HepG2 (cell line): ENCODE results near the gene GAREM1. TPM values are rescaled to one million over a fixed set of nuclear protein-coding genes. Genes with fewer than 3 reads are reported as not detected.
A peak's percentile ranks its signal among the peaks of the same experiment; 100 is the strongest.

Source experiments
- BRCA1 ChIP-seq: sonication (generic); formaldehyde crosslinking; IDR thresholded peaks from 2 replicates; pipeline ENCODE4 v1.4.0; 2020; ENCODE audit warnings: missing genetic modification reagents
- CBFB ChIP-seq: sonication (generic); formaldehyde crosslinking; IDR thresholded peaks from 2 replicates; pipeline ENCODE4 v1.4.0; 2020; ENCODE audit warnings: missing genetic modification reagents
- CBX1 ChIP-seq: IDR thresholded peaks from one replicate; pipeline ENCODE4 v1.6.1; 2016; ENCODE audit warnings: antibody characterized with exemption, low read depth
- CCAR2 ChIP-seq: fragments of 200-400 bp; formaldehyde crosslinking; optimal IDR thresholded peaks from 2 replicates; pipeline ENCODE3; 2018; ENCODE audit warnings: low read depth, mild to moderate bottlenecking, low read length, moderate library complexity
- CENPT ChIP-seq: sonication (generic); formaldehyde crosslinking; IDR thresholded peaks from 2 replicates; pipeline ENCODE4 v1.8.0; 2022; ENCODE audit warnings: low read depth, mild to moderate bottlenecking, moderate library complexity, missing genetic modification reagents
- FOXA3 ChIP-seq: IDR thresholded peaks from 2 replicates; pipeline ENCODE4 v1.6.1; 2016; ENCODE audit warnings: missing genetic modification reagents, missing compliant biosample characterization
- HOXA3 ChIP-seq: sonication (generic); formaldehyde crosslinking; IDR thresholded peaks from 2 replicates; pipeline ENCODE4 v1.5.0; 2020; ENCODE audit warnings: missing genetic modification reagents
- KDM5A ChIP-seq: fragments of 200-600 bp; sonication (generic); IDR thresholded peaks from 2 replicates; pipeline ENCODE4 v1.7.0; 2018; ENCODE audit warnings: antibody characterized with exemption, mild to moderate bottlenecking, low read length, borderline replicate concordance
- MLXIP ChIP-seq: sonication (generic); formaldehyde crosslinking; IDR thresholded peaks from 2 replicates; pipeline ENCODE4 v1.9.0; 2021; ENCODE audit warnings: missing genetic modification reagents, borderline replicate concordance
- MXD4 ChIP-seq: IDR thresholded peaks from 2 replicates; pipeline ENCODE4 v1.6.1; 2016; ENCODE audit warnings: mild to moderate bottlenecking, missing biosample characterization, missing genetic modification reagents
- NCOA2 ChIP-seq: sonication (generic); formaldehyde crosslinking; IDR thresholded peaks from 2 replicates; pipeline ENCODE4 v1.8.0; 2022; ENCODE audit warnings: inconsistent platforms
- SKI ChIP-seq: fragments of 450-650 bp; IDR thresholded peaks from one replicate; pipeline ENCODE4 v1.6.1; 2018; ENCODE audit warnings: mild to moderate bottlenecking; ENCODE audit not compliant: partially characterized antibody
- SMARCC2 ChIP-seq: fragments of 450-650 bp; IDR thresholded peaks from 2 replicates; pipeline ENCODE4 v1.6.1; 2017; ENCODE audit warnings: antibody characterized with exemption, mild to moderate bottlenecking
- SOX13 ChIP-seq, 3 experiments: fragments of 450-650 bp in 1 of 3; sonication (generic) in 1 of 3; formaldehyde crosslinking in 1 of 3; IDR thresholded peaks in 2 of 3; conservative IDR thresholded peaks in 1 of 3; 2 replicates each; pipeline versions ENCODE4 v1.5.0 to v1.6.1; 2016 to 2020; ENCODE audit warnings: antibody characterized with exemption in 1 of 3, mild to moderate bottlenecking in 1 of 3, missing compliant biosample characterization in 1 of 3, missing genetic modification reagents in 1 of 3, moderate library complexity in 1 of 3
- TFE3 ChIP-seq: IDR thresholded peaks from 2 replicates; pipeline ENCODE4 v1.6.1; 2016
- TGIF2 ChIP-seq: IDR thresholded peaks from 2 replicates; pipeline ENCODE4 v1.6.1; 2016; ENCODE audit warnings: control low read depth, missing compliant biosample characterization
- ZNF256 ChIP-seq: sonication (generic); formaldehyde crosslinking; conservative IDR thresholded peaks from 2 replicates; pipeline ENCODE4 v1.4.0; 2020; ENCODE audit warnings: missing genetic modification reagents
- ZNF83 ChIP-seq: sonication (generic); formaldehyde crosslinking; IDR thresholded peaks from 2 replicates; pipeline ENCODE4 v1.4.0; 2020; ENCODE audit warnings: missing genetic modification reagents, mild to moderate bottlenecking, borderline replicate concordance
- ZZZ3 ChIP-seq: sonication (generic); formaldehyde crosslinking; IDR thresholded peaks from 2 replicates; pipeline ENCODE4 v1.4.0; 2020; ENCODE audit warnings: missing genetic modification reagents, mild to moderate bottlenecking, borderline replicate concordance
- polyA plus RNA-seq, 8 experiments: library from polyadenylated mRNA; depleted of rRNA in 3 of 8; stranded (reverse) in 7 of 8; unstranded in 1 of 8; fragments of >200 nt; fragmentation: Illumina TruSeq in 4 of 8; extraction: Trizol in 4 of 8; gene quantifications; 2 replicates each; pipeline versions ENCODE4 v1.2.1 to v1.2.3, GENCODE V29; 2011 to 2016; ENCODE audit warnings: low read depth in 4 of 8, missing spikeins in 1 of 8, mixed read lengths in 1 of 8; ENCODE audit not compliant: insufficient read depth in 1 of 8
- total RNA-seq, 5 experiments: library from RNA; depleted of rRNA; stranded (reverse); fragments of >200 nt; fragmentation: Illumina TruSeq; extraction: Trizol; gene quantifications; 2 replicates each; pipeline ENCODE4 v1.2.3, GENCODE V29; 2016; ENCODE audit warnings: low read depth in 1 of 5
- TF ChIP-seq, protein P1 (sequence below): sonication (generic); formaldehyde crosslinking; IDR thresholded peaks from 2 replicates; pipeline ENCODE4 v1.9.0; 2021; ENCODE audit warnings: mild to moderate bottlenecking, missing genetic modification reagents

The GAREM1 gene
- total and polyA plus RNA-seq, 2 of the 13 experiments (the other 11 are each of a cell fraction or from before 2014, with no cell fraction given) = 2.5 to 2.9 TPM

- TF ChIP-seq MLXIP (no peak), SOX13 (IDR thresholded peaks at IDR 0.05) (no peak), SOX13 (CRISPR knock-in tag; conservative IDR thresholded peaks at IDR 0.05 in 1 of 2, IDR thresholded peaks at IDR 0.05 in 1 of 2) (no peak), FOXA3 (CRISPR knock-in tag) (0 out of 2 replicates have a peak, but pooled peaks have one; percentile 10), SKI (no peak), CBX1 (no peak), CBFB (CRISPR knock-in tag) (no peak), SMARCC2 (no peak), BRCA1 (CRISPR knock-in tag) (no peak), NCOA2 (CRISPR knock-in tag) (no peak), ZZZ3 (CRISPR knock-in tag) (no peak), KDM5A (no peak), CENPT (CRISPR knock-in tag) (no peak), CCAR2 (no peak), ZNF256 (CRISPR knock-in tag) (no peak), ZNF83 (CRISPR knock-in tag) (no peak), HOXA3 (no peak), TFE3 (0 out of 2 replicates have a peak, but pooled peaks have one; percentile 19), MXD4 (no peak), TGIF2 (CRISPR knock-in tag) (no peak)
- TF ChIP-seq, protein P1, sequence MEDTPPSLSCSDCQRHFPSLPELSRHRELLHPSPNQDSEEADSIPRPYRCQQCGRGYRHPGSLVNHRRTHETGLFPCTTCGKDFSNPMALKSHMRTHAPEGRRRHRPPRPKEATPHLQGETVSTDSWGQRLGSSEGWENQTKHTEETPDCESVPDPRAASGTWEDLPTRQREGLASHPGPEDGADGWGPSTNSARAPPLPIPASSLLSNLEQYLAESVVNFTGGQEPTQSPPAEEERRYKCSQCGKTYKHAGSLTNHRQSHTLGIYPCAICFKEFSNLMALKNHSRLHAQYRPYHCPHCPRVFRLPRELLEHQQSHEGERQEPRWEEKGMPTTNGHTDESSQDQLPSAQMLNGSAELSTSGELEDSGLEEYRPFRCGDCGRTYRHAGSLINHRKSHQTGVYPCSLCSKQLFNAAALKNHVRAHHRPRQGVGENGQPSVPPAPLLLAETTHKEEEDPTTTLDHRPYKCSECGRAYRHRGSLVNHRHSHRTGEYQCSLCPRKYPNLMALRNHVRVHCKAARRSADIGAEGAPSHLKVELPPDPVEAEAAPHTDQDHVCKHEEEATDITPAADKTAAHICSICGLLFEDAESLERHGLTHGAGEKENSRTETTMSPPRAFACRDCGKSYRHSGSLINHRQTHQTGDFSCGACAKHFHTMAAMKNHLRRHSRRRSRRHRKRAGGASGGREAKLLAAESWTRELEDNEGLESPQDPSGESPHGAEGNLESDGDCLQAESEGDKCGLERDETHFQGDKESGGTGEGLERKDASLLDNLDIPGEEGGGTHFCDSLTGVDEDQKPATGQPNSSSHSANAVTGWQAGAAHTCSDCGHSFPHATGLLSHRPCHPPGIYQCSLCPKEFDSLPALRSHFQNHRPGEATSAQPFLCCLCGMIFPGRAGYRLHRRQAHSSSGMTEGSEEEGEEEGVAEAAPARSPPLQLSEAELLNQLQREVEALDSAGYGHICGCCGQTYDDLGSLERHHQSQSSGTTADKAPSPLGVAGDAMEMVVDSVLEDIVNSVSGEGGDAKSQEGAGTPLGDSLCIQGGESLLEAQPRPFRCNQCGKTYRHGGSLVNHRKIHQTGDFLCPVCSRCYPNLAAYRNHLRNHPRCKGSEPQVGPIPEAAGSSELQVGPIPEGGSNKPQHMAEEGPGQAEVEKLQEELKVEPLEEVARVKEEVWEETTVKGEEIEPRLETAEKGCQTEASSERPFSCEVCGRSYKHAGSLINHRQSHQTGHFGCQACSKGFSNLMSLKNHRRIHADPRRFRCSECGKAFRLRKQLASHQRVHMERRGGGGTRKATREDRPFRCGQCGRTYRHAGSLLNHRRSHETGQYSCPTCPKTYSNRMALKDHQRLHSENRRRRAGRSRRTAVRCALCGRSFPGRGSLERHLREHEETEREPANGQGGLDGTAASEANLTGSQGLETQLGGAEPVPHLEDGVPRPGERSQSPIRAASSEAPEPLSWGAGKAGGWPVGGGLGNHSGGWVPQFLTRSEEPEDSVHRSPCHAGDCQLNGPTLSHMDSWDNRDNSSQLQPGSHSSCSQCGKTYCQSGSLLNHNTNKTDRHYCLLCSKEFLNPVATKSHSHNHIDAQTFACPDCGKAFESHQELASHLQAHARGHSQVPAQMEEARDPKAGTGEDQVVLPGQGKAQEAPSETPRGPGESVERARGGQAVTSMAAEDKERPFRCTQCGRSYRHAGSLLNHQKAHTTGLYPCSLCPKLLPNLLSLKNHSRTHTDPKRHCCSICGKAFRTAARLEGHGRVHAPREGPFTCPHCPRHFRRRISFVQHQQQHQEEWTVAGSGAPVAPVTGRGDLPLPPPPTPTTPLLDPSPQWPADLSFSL (CRISPR knock-in tag) = no peak
Observed at GRCh38 chr18:32278177-32278799, 192.4 kb downstream of the GAREM1 start (continued).
